GM12891 (cell line): ENCODE results near the gene HOXA13.

Source experiments
- POLR2A ChIP-seq: IDR thresholded peaks from 2 replicates; pipeline ENCODE4 v1.6.1; 2011; ENCODE audit warnings: low read depth, low read length, control low read depth
- POLR2AphosphoS5 ChIP-seq: IDR thresholded peaks from 2 replicates; pipeline ENCODE4 v1.6.1; 2011; ENCODE audit warnings: low read depth, low read length, control low read depth
- SPI1 ChIP-seq: IDR thresholded peaks from 2 replicates; pipeline ENCODE4 v1.6.1; 2011; ENCODE audit warnings: low read depth, low read length, control low read depth
- TAF1 ChIP-seq: IDR thresholded peaks from 2 replicates; pipeline ENCODE4 v1.6.1; 2011; ENCODE audit warnings: low read depth, low read length, control low read depth

DNA sequence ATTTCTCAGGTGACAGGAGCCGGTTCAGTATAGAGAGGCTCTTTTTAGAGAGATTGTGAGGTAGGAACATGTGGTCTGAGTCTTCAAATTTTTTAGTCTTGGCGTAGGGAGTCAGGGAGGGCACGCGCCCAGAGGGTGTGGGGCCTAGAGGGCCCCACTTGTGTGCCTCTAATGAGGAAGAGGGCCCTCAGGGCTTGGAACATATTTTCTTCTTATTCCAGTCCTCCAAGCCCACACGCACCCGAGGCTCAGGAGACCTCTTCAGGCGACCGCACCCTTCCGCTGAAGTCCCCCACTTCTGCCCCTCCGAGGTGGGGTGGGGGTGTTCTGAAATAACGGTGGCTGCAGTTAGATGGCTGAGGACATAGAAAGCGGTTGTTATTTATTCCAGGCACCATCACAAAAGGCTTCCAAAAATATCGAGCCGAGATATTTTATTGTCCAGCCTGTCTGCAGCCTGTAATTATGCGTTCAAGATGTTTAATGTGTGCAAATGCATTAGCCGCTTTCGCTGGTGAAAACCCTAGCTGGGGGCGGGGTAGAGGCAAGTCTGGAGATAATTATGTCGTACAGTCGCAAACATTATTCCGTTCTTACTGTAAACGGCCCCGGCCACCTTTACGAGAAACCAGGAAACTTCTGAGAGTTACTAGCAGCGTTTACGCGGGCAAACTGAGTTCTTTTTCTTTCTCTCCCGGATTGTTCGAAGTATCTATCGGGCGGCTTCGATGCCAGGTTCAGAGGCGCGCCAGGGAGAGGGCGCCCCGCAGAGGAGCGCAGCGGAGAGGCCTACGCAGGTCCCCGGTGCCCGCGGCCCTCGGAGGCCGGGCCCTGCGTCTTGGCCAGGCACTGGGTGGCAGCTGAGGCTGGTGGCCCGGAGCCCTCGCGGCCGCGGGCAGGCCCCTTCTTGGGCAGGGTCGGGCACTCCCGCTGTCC is 12.9 kb upstream of the HOXA13 start:
- TF ChIP-seq SPI1 (no peak), POLR2AphosphoS5 (no peak), POLR2A (no peak), TAF1 (no peak)
